IMR-90 (cell line): ENCODE data around the gene DNMT1. TPM values are rescaled to one million over a fixed set of nuclear protein-coding genes. Genes with fewer than 3 reads are reported as not detected.
A peak's percentile ranks its signal among the peaks of the same experiment; 100 is the strongest.

Experiments used
- ATAC-seq: fragments of 200-7000 bp; cut with Tn5 transposase; 2 replicates; pipeline ENCODE4 v1.9.1; 2020; ENCODE audit warnings: low read depth, mild to moderate bottlenecking, moderate library complexity
- Bru-seq: library from RNA; stranded (reverse); fragments of 400-500 nt; gene quantifications from one replicate; lab custom pipeline; 2021; lab: Mats Ljungman, UMichigan
- BruChase-seq, 2 experiments: library from RNA; stranded (reverse); fragments of 400-500 nt; gene quantifications; one replicate each; lab custom pipeline; 2021; lab: Mats Ljungman, UMichigan
- BruUV-seq: library from RNA; stranded (reverse); fragments of 400-500 nt; replicated peaks from 2 replicates; lab custom pipeline; 2021; lab: Mats Ljungman, UMichigan
- CTCF ChIA-PET: fragments of 300-600 bp; formaldehyde crosslinking; extraction: SDS; loops from one replicate; lab custom pipeline; 2021; ENCODE audit warnings: antibody characterized with exemption; lab: Yijun Ruan, JAX
- POLR2A ChIA-PET: fragments of 300-600 bp; sonication (Branson Sonifier 250); formaldehyde crosslinking; loops from one replicate; lab custom pipeline; 2022; ENCODE audit warnings: antibody characterized with exemption; ENCODE audit not compliant: unreplicated experiment; lab: Charles Lee
- DNase-seq: peaks from one replicate; pipeline ENCODE4 v3.0.0; 2013
- H2AFZ ChIP-seq: replicated peaks from 2 replicates; pipeline ENCODE3; 2013; ENCODE audit warnings: low read length, mild to moderate bottlenecking; ENCODE audit not compliant: poor library complexity
- H2AK5ac ChIP-seq: 2 replicates; pipeline ENCODE4 v1.6.1; 2013; ENCODE audit warnings: low read depth, low read length, inconsistent platforms
- H2AK9ac ChIP-seq: replicated peaks from 2 replicates; pipeline ENCODE3; 2013; ENCODE audit warnings: mild to moderate bottlenecking, low read depth, low read length, moderate library complexity; ENCODE audit not compliant: poor library complexity
- H2BK120ac ChIP-seq: 2 replicates; pipeline ENCODE4 v1.6.1; 2013; ENCODE audit warnings: low read depth, low read length, inconsistent platforms
- H2BK15ac ChIP-seq: 3 replicates; pipeline ENCODE4 v1.6.1; 2013; ENCODE audit warnings: low read depth, low read length, inconsistent platforms
- H2BK20ac ChIP-seq: 2 replicates; pipeline ENCODE4 v1.6.1; 2013; ENCODE audit warnings: low read depth, mild to moderate bottlenecking, inconsistent platforms, low read length, moderate library complexity
- H2BK5ac ChIP-seq: 2 replicates; pipeline ENCODE4 v1.6.1; 2013; ENCODE audit warnings: mild to moderate bottlenecking, low read depth, low read length, inconsistent platforms; ENCODE audit not compliant: poor library complexity, severe bottlenecking
- H3K14ac ChIP-seq: replicated peaks from 2 replicates; pipeline ENCODE4 v1.6.1; 2013; ENCODE audit warnings: low read depth, low read length, inconsistent platforms
- H3K18ac ChIP-seq: 2 replicates; pipeline ENCODE4 v1.6.1; 2013; ENCODE audit warnings: low read depth, low read length, control low read depth
- H3K23ac ChIP-seq: 2 replicates; pipeline ENCODE4 v1.6.1; 2013; ENCODE audit warnings: low read depth, low read length, inconsistent platforms
- H3K27ac ChIP-seq: 2 replicates; pipeline ENCODE4 v1.5.1; 2013; ENCODE audit warnings: mild to moderate bottlenecking, control low read depth, low read length; ENCODE audit not compliant: insufficient read depth
- H3K27me3 ChIP-seq: 2 replicates; pipeline ENCODE4 v1.6.1; 2013; ENCODE audit warnings: low read length; ENCODE audit not compliant: control insufficient read depth, insufficient read depth
- H3K36me3 ChIP-seq: 2 replicates; pipeline ENCODE4 v1.6.1; 2013; ENCODE audit warnings: low read length, mixed read lengths; ENCODE audit not compliant: control insufficient read depth, insufficient read depth
- H3K4ac ChIP-seq: 2 replicates; pipeline ENCODE4 v1.6.1; 2013; ENCODE audit warnings: low read depth, low read length, inconsistent platforms
- H3K4me1 ChIP-seq: 2 replicates; pipeline ENCODE4 v1.6.1; 2013; ENCODE audit warnings: low read length, mixed read lengths; ENCODE audit not compliant: control insufficient read depth, insufficient read depth
- H3K4me2 ChIP-seq: 2 replicates; pipeline ENCODE4 v1.6.1; 2013; ENCODE audit warnings: low read depth, mild to moderate bottlenecking, control low read depth, low read length, moderate library complexity
- H3K4me3 ChIP-seq: 2 replicates; pipeline ENCODE4 v1.5.1; 2013; ENCODE audit warnings: low read depth, mild to moderate bottlenecking, control low read depth, low read length, moderate library complexity; ENCODE audit not compliant: insufficient read depth
- H3K56ac ChIP-seq: 2 replicates; pipeline ENCODE4 v1.6.1; 2013; ENCODE audit warnings: low read length, inconsistent platforms; ENCODE audit not compliant: insufficient read depth; ENCODE audit errors: extremely low read depth
- H3K79me1 ChIP-seq, 2 experiments: 2 replicates each; pipeline ENCODE4 v1.6.1; 2013; ENCODE audit warnings: low read length in 2 of 2, inconsistent platforms in 1 of 2, low read depth in 1 of 2
- H3K9ac ChIP-seq: 2 replicates; pipeline ENCODE4 v1.6.1; 2013; ENCODE audit warnings: low read depth, low read length, control low read depth
- H3K9me1 ChIP-seq: 2 replicates; pipeline ENCODE4 v1.6.1; 2013; ENCODE audit warnings: low read length, inconsistent platforms; ENCODE audit not compliant: insufficient read depth
- H3K9me3 ChIP-seq: 2 replicates; pipeline ENCODE4 v1.6.1; 2013; ENCODE audit warnings: low read length; ENCODE audit not compliant: control insufficient read depth, insufficient read depth
- H4K20me1 ChIP-seq: 2 replicates; pipeline ENCODE4 v1.6.1; 2013; ENCODE audit warnings: low read length, inconsistent platforms; ENCODE audit not compliant: insufficient read depth
- H4K5ac ChIP-seq: 2 replicates; pipeline ENCODE4 v1.6.1; 2013; ENCODE audit warnings: mild to moderate bottlenecking, low read depth, low read length, control low read depth
- H4K8ac ChIP-seq, 2 experiments: 2 replicates each; pipeline ENCODE4 v1.6.1; 2013; ENCODE audit warnings: low read depth in 2 of 2, low read length in 2 of 2, control low read depth in 1 of 2, inconsistent platforms in 1 of 2
- H4K91ac ChIP-seq: 2 replicates; pipeline ENCODE4 v1.6.1; 2013; ENCODE audit warnings: low read depth, low read length, inconsistent platforms; ENCODE audit not compliant: insufficient read depth
- BHLHE40 ChIP-seq: fragments of 150-350 bp; IDR thresholded peaks from 2 replicates; pipeline ENCODE4 v1.6.1; 2016; ENCODE audit warnings: mild to moderate bottlenecking, low read depth, low read length
- CEBPB ChIP-seq: IDR thresholded peaks from 2 replicates; pipeline ENCODE4 v1.6.1; 2012; ENCODE audit warnings: low read depth, low read length, improper control_type of control experiment
- CHD1 ChIP-seq: IDR thresholded peaks from 2 replicates; pipeline ENCODE4 v1.6.1; 2012; ENCODE audit warnings: low read depth, low read length, improper control_type of control experiment
- CTCF ChIP-seq: conservative IDR thresholded peaks from 2 replicates; pipeline ENCODE4 v1.5.1; 2012; ENCODE audit warnings: mild to moderate bottlenecking, low read depth, low read length, improper control_type of control experiment
- ELK1 ChIP-seq: fragments of 150-350 bp; IDR thresholded peaks from 2 replicates; pipeline ENCODE4 v1.6.1; 2016; ENCODE audit warnings: low read depth, mild to moderate bottlenecking, low read length, moderate library complexity, borderline replicate concordance
- MAZ ChIP-seq: IDR thresholded peaks from 2 replicates; pipeline ENCODE4 v1.6.1; 2012; ENCODE audit warnings: low read depth, mild to moderate bottlenecking, low read length, improper control_type of control experiment, moderate library complexity, borderline replicate concordance
- MXI1 ChIP-seq: IDR thresholded peaks from 2 replicates; pipeline ENCODE4 v1.6.1; 2012; ENCODE audit warnings: low read depth, mild to moderate bottlenecking, low read length, moderate library complexity, borderline replicate concordance
- NFE2L2 ChIP-seq: fragments of 150-350 bp; IDR thresholded peaks from 2 replicates; pipeline ENCODE4 v1.6.1; 2016; ENCODE audit warnings: low read depth, mild to moderate bottlenecking, low read length
- POLR2A ChIP-seq: IDR thresholded peaks from 2 replicates; pipeline ENCODE4 v1.6.1; 2012; ENCODE audit warnings: mild to moderate bottlenecking, low read depth, low read length
- RCOR1 ChIP-seq: IDR thresholded peaks from 2 replicates; pipeline ENCODE4 v1.6.1; 2012; ENCODE audit warnings: mild to moderate bottlenecking, low read length, improper control_type of control experiment; ENCODE audit not compliant: insufficient replicate concordance
- RFX5 ChIP-seq: IDR thresholded peaks from 2 replicates; pipeline ENCODE4 v1.8.0; 2012; ENCODE audit warnings: low read depth, mild to moderate bottlenecking, low read length, moderate library complexity
- SMC3 ChIP-seq: fragments of 150-350 bp; IDR thresholded peaks from 2 replicates; pipeline ENCODE4 v1.6.1; 2016; ENCODE audit warnings: low read depth, mild to moderate bottlenecking, antibody characterized with exemption, low read length, moderate library complexity
- WGBS, 2 experiments: methylation state at CpG; one replicate each; pipeline versions ENCODE4 v1.1.5 to v1.1.7; 2013; ENCODE audit warnings: missing lambda C conversion rate in 2 of 2; ENCODE audit not compliant: insufficient read length in 1 of 2; ENCODE audit errors: extremely low coverage in 2 of 2; 5-methylcytosine and 5-hydroxymethylcytosine counted together
- dilution Hi-C: fragments of 300-500 bp; cut with HindIII; formaldehyde crosslinking; loops from one replicate; pipeline ENCODE4 v1.14.3; 2018; ENCODE audit warnings: low sequenced_read_pairs; ENCODE audit not compliant: unreplicated experiment
- in situ Hi-C: fragments of 300-500 bp; cut with MboI; formaldehyde crosslinking; loops from 3 replicates; pipeline ENCODE4 v1.14.3; 2019; ENCODE audit warnings: low sequenced_read_pairs, inconsistent platforms, mixed read lengths
- intact Hi-C: fragments of 100-400 bp; cut with micrococcal nuclease; formaldehyde crosslinking; loops from 2 replicates; pipeline ENCODE4 v1.10.0; 2022
- long read RNA-seq: library from polyadenylated mRNA; unstranded; transcript quantifications from one replicate; pipeline ENCODE4 v2.0.0, GENCODE V29; 2021; ENCODE audit not compliant: unreplicated experiment
- polyA plus RNA-seq, 3 experiments: library from polyadenylated mRNA; depleted of rRNA; stranded (reverse); fragments of >200 nt; gene quantifications; 2 replicates each; pipeline ENCODE4 v1.2.3, GENCODE V29; 2012; ENCODE audit warnings: low replicate concordance in 1 of 3
- total RNA-seq: library from RNA; depleted of rRNA; stranded (reverse); fragments of >200 nt; gene quantifications from 2 replicates; pipeline ENCODE4 v1.2.3, GENCODE V29; 2012; rRNA removed

Gene DNMT1
- total RNA-seq (26.2 and 40.3 TPM in 2 replicates), polyA plus RNA-seq (2012; rRNA removed) (83.6 and 88.1 TPM in 2 replicates), Bru-seq, nascent RNA (percentile 78 among the genes with signal in this experiment), BruChase-seq, experiment 1, labeled RNA remaining after a 6-hour chase (percentile 93 among the genes with signal in this experiment), BruChase-seq, experiment 2, labeled RNA remaining after a 2-hour chase (percentile 83 among the genes with signal in this experiment)
- polyA plus RNA-seq (2012; cell fraction: cytosol; rRNA removed): 36.6 and 47.1 TPM in 2 replicates
- 214 and 325 TPM in 2 replicates for polyA plus RNA-seq (2012; cell fraction: nucleus; rRNA removed; ENCODE audit: low replicate concordance)
- long read RNA-seq, full-length matches to known transcripts: 5 of 69 reads
- long read RNA-seq, partial matches to known transcripts: 26 of 69 reads
- long read RNA-seq, other reads (novel, unspliced or antisense): 38 of 69 reads

- Histone ChIP-seq H2BK20ac (peak within 1 kb of the TSS; percentile 23; the same call in 1 of the 2 replicates), H3K18ac (peak within 1 kb of the TSS; percentile 0; the same call in 1 of the 2 replicates), H3K4me1 (peaks cover 9% of the 10 kb centered on the region), H2BK120ac (peak within 1 kb of the TSS; percentile 69), H4K8ac (peak within 1 kb of the TSS; percentile 97), H2AK5ac (peak within 1 kb of the TSS; percentile 98), H3K56ac (peak within 1 kb of the TSS; percentile 92), H2BK15ac (peak within 1 kb of the TSS; percentile 20; the same call in 1 of the 3 replicates), H4K20me1 (peaks cover 34% of the 10 kb centered on the region), H3K4ac (peak within 1 kb of the TSS; percentile 85), H3K9me1 (peaks cover 12% of the 10 kb centered on the region), H3K14ac (peak within 1 kb of the TSS; percentile 92), H3K23ac (peak within 1 kb of the TSS; percentile 86), H3K27me3 (no peaks in the 10 kb centered on the region), H3K79me1 (peaks cover 0 to 40% of the 10 kb centered on the region in 2 experiments; a peak in 3 of 4 replicates), H2AFZ (peak within 1 kb of the TSS; percentile 98), H4K91ac (peak within 1 kb of the TSS; percentile 91), H2AK9ac (peak within 1 kb of the TSS; percentile 96), H3K36me3 (peaks cover 2% of the 10 kb centered on the region; the same call in 1 of the 2 replicates), H3K4me3 (peak within 1 kb of the TSS; percentile 81), H3K4me2 (peak within 1 kb of the TSS; percentile 94), H3K9ac (peak within 1 kb of the TSS; percentile 91), H3K9me3 (no peaks in the 10 kb centered on the region), H2BK5ac (peak within 1 kb of the TSS; percentile 88), H4K5ac (peak within 1 kb of the TSS; percentile 53), H3K27ac (peak within 1 kb of the TSS; percentile 89)
- BruUV-seq: no TSS peak
- in situ Hi-C loops: no loop called here
- dilution Hi-C loops: no loop called here
- intact Hi-C loops: loop anchor here (2.0 kb wide), 2 partner anchors 36 to 56 kb away; partner anchors contain the start of gene S1PR2
- DNase-seq (peak; percentile 95), ATAC-seq (peak; percentile 96)
- CTCF ChIA-PET: interaction anchor here (0.5 to 1.1 kb wide), 3 partner anchors 14 to 55 kb away, joined by 4 read pairs; no protein-coding TSS in a partner anchor
- 0% methylated on average over 25 of the region's 71 CpGs; no CpG with 5 or more reads in 1 of the 2 experiments for WGBS, 2 experiments
- TF ChIP-seq RCOR1 (no peak), CTCF (no peak), SMC3 (peak; percentile 7; the same call in 1 of the 2 replicates), POLR2A (peak; percentile 80; the same call in 1 of the 2 replicates), CEBPB (no peak), ELK1 (no peak), MAZ (peak; percentile 93; the same call in 1 of the 2 replicates), BHLHE40 (peak; percentile 98), CHD1 (peak; percentile 99; the same call in 1 of the 2 replicates), RFX5 (no peak), MXI1 (0 out of 2 replicates have a peak, but pooled peaks have one; percentile 35), NFE2L2 (no peak)
- POLR2A ChIA-PET: interaction anchor here (0.5 kb wide), 1 partner anchor 16 kb away, joined by 3 read pairs; no protein-coding TSS in a partner anchor
These were observed at the start of gene DNMT1 for GRCh38 chr19:10194500-10195198. Gene DNMT1 (minus strand): TSS chr19:10194953. CDS start chr19:10194899, 54 bp downstream.
